ENCODE data around the gene DLGAP3. TPM values are rescaled to one million over a fixed set of nuclear protein-coding genes. Genes with fewer than 3 reads are reported as not detected.
"Not testable (repeated sequence)": the region's sequence is repeated elsewhere in the genome, so short reads cannot be mapped to it uniquely, and the experiment has no call there.

Gene DLGAP3
- 0.32 and 0.48 TPM in 2 replicates for total RNA-seq

GRCh38 chr1:34929497-34929852 lies at the start of gene DLGAP3:
Gene DLGAP3, minus strand, starts transcription at chr1:34929650. Its CDS starts 24,267 bp downstream, at chr1:34905383.
- peaks cover 73% of the 10 kb centered on the region for H3K27me3 Mint-ChIP-seq (ENCODE audit: low read depth)
- peak within 1 kb of the TSS; percentile 74 for H3K4me3 Mint-ChIP-seq (ENCODE audit: low read depth)
- H3K4me1 Mint-ChIP-seq (ENCODE audit: low read depth): peaks cover 6% of the 10 kb centered on the region
- H3K27ac Mint-ChIP-seq: peak within 1 kb of the TSS; percentile 20
- DNase-seq (ENCODE audit: low spot score): no peak
- no peaks in the 10 kb centered on the region for H3K9me3 Mint-ChIP-seq
- peaks cover 5% of the 10 kb centered on the region for H3K36me3 Mint-ChIP-seq (ENCODE audit: low read depth)
- intact Hi-C loops (cut with micrococcal nuclease): no loop called here

- H3K27ac Mint-ChIP-seq: no peak overlapping the region
- intact Hi-C loops (cut with micrococcal nuclease): no loop called here
- no peaks in the 10 kb centered on the region for H3K27me3 Mint-ChIP-seq (ENCODE audit: low read depth)
- no peak overlapping the region for H3K4me3 Mint-ChIP-seq (ENCODE audit: low read depth)
- peaks cover 18% of the 10 kb centered on the region for H3K36me3 Mint-ChIP-seq (ENCODE audit: low read depth)
- peaks cover 8% of the 10 kb centered on the region for H3K4me1 Mint-ChIP-seq (ENCODE audit: low read depth)
- DNase-seq (ENCODE audit: low spot score): no peak
- no peaks in the 10 kb centered on the region for H3K9me3 Mint-ChIP-seq
These were observed 49.5 kb upstream of the DLGAP3 start for GRCh38 chr1:34978921-34979320.

GRCh38 chr1:34977858-34978257 lies 48.4 kb upstream of the DLGAP3 start:
- Mint-ChIP-seq H3K9me3 (no peaks in the 10 kb centered on the region), H3K4me3 (ENCODE audit: low read depth) (no peak overlapping the region), H3K27me3 (ENCODE audit: low read depth) (no peaks in the 10 kb centered on the region), H3K4me1 (ENCODE audit: low read depth) (no peaks in the 10 kb centered on the region), H3K27ac (no peak overlapping the region), H3K36me3 (ENCODE audit: low read depth) (peaks cover 15% of the 10 kb centered on the region)
- no peak for DNase-seq (ENCODE audit: low spot score)
- intact Hi-C loops (cut with micrococcal nuclease): no loop called here

GRCh38 chr1:34977210-34977471 lies 47.7 kb upstream of the DLGAP3 start:
- Mint-ChIP-seq H3K4me1 (ENCODE audit: low read depth) (no peaks in the 10 kb centered on the region), H3K4me3 (ENCODE audit: low read depth) (no peak overlapping the region), H3K9me3 (no peaks in the 10 kb centered on the region), H3K27ac (no peak overlapping the region), H3K27me3 (ENCODE audit: low read depth) (no peaks in the 10 kb centered on the region), H3K36me3 (ENCODE audit: low read depth) (peaks cover 10% of the 10 kb centered on the region)
- DNase-seq (ENCODE audit: low spot score): no peak
- intact Hi-C loops (cut with micrococcal nuclease): no loop called here

GRCh38 chr1:34976384-34977209 lies 47.1 kb upstream of the DLGAP3 start:
- H3K27me3 Mint-ChIP-seq (ENCODE audit: low read depth): no peaks in the 10 kb centered on the region
- intact Hi-C loops (cut with micrococcal nuclease): no loop called here
- H3K36me3 Mint-ChIP-seq (ENCODE audit: low read depth): peaks cover 10% of the 10 kb centered on the region
- no peak overlapping the region for H3K27ac Mint-ChIP-seq
- DNase-seq (ENCODE audit: low spot score): no peak
- no peak overlapping the region for H3K4me3 Mint-ChIP-seq (ENCODE audit: low read depth)
- peaks cover 2% of the 10 kb centered on the region for H3K4me1 Mint-ChIP-seq (ENCODE audit: low read depth)
- H3K9me3 Mint-ChIP-seq: no peaks in the 10 kb centered on the region

GRCh38 chr1:34975771-34976170 lies 46.3 kb upstream of the DLGAP3 start:
- DNase-seq (ENCODE audit: low spot score): no peak
- H3K36me3 Mint-ChIP-seq (ENCODE audit: low read depth): peaks cover 10% of the 10 kb centered on the region
- H3K4me1 Mint-ChIP-seq (ENCODE audit: low read depth): peaks cover 2% of the 10 kb centered on the region
- H3K4me3 Mint-ChIP-seq (ENCODE audit: low read depth): no peak overlapping the region
- H3K27ac Mint-ChIP-seq: no peak overlapping the region
- H3K9me3 Mint-ChIP-seq: no peaks in the 10 kb centered on the region
- intact Hi-C loops (cut with micrococcal nuclease): no loop called here
- no peaks in the 10 kb centered on the region for H3K27me3 Mint-ChIP-seq (ENCODE audit: low read depth)

GRCh38 chr1:34975338-34975737 lies 45.9 kb upstream of the DLGAP3 start:
- no peak overlapping the region for H3K4me3 Mint-ChIP-seq (ENCODE audit: low read depth)
- H3K27me3 Mint-ChIP-seq (ENCODE audit: low read depth): no peaks in the 10 kb centered on the region
- H3K36me3 Mint-ChIP-seq (ENCODE audit: low read depth): peaks cover 7% of the 10 kb centered on the region
- intact Hi-C loops (cut with micrococcal nuclease): no loop called here
- H3K27ac Mint-ChIP-seq: no peak overlapping the region
- DNase-seq (ENCODE audit: low spot score): no peak
- H3K9me3 Mint-ChIP-seq: no peaks in the 10 kb centered on the region
- H3K4me1 Mint-ChIP-seq (ENCODE audit: low read depth): peaks cover 2% of the 10 kb centered on the region

- DNase-seq (ENCODE audit: low spot score): no peak
- intact Hi-C loops (cut with micrococcal nuclease): no loop called here
- Mint-ChIP-seq H3K4me3 (ENCODE audit: low read depth) (no peak overlapping the region), H3K9me3 (peaks cover 4% of the 10 kb centered on the region), H3K4me1 (ENCODE audit: low read depth) (peaks cover 2% of the 10 kb centered on the region), H3K36me3 (ENCODE audit: low read depth) (peaks cover 7% of the 10 kb centered on the region), H3K27ac (no peak overlapping the region), H3K27me3 (ENCODE audit: low read depth) (no peaks in the 10 kb centered on the region)
These were observed 45.2 kb upstream of the DLGAP3 start for GRCh38 chr1:34974626-34975025.

- peaks cover 4% of the 10 kb centered on the region for H3K9me3 Mint-ChIP-seq
- peaks cover 7% of the 10 kb centered on the region for H3K36me3 Mint-ChIP-seq (ENCODE audit: low read depth)
- no peak for DNase-seq (ENCODE audit: low spot score)
- intact Hi-C loops (cut with micrococcal nuclease): no loop called here
- no peak overlapping the region for H3K27ac Mint-ChIP-seq
- H3K4me1 Mint-ChIP-seq (ENCODE audit: low read depth): peaks cover 2% of the 10 kb centered on the region
- H3K27me3 Mint-ChIP-seq (ENCODE audit: low read depth): no peaks in the 10 kb centered on the region
- no peak overlapping the region for H3K4me3 Mint-ChIP-seq (ENCODE audit: low read depth)
These were observed 43.9 kb upstream of the DLGAP3 start for GRCh38 chr1:34973326-34973725.

- Mint-ChIP-seq H3K27me3 (ENCODE audit: low read depth) (peaks cover 3% of the 10 kb centered on the region), H3K9me3 (peaks cover 4% of the 10 kb centered on the region), H3K36me3 (ENCODE audit: low read depth) (peaks cover 3% of the 10 kb centered on the region), H3K27ac (no peak overlapping the region), H3K4me3 (ENCODE audit: low read depth) (no peak overlapping the region), H3K4me1 (ENCODE audit: low read depth) (peaks cover 2% of the 10 kb centered on the region)
- intact Hi-C loops (cut with micrococcal nuclease): no loop called here
- DNase-seq (ENCODE audit: low spot score): no peak
These were observed 41.4 kb upstream of the DLGAP3 start for GRCh38 chr1:34970829-34971228.

GRCh38 chr1:34970220-34970735 lies 40.8 kb upstream of the DLGAP3 start:
- Mint-ChIP-seq H3K9me3 (peaks cover 4% of the 10 kb centered on the region), H3K27ac (no peak overlapping the region)

GRCh38 chr1:34968297-34968696 lies 38.8 kb upstream of the DLGAP3 start:
- H3K27ac Mint-ChIP-seq; H3K4me3 Mint-ChIP-seq (ENCODE audit: low read depth); H3K27me3 Mint-ChIP-seq (ENCODE audit: low read depth); H3K36me3 Mint-ChIP-seq (ENCODE audit: low read depth); H3K9me3 Mint-ChIP-seq; intact Hi-C loops (cut with micrococcal nuclease); DNase-seq (ENCODE audit: low spot score); H3K4me1 Mint-ChIP-seq (ENCODE audit: low read depth): not testable (repeated sequence)

More at GRCh38 chr1:34970220-34970735, 40.8 kb upstream of the DLGAP3 start:
- peaks cover 6% of the 10 kb centered on the region for H3K27me3 Mint-ChIP-seq (ENCODE audit: low read depth)
- intact Hi-C loops (cut with micrococcal nuclease): no loop called here
- no peak for DNase-seq (ENCODE audit: low spot score)
- H3K36me3 Mint-ChIP-seq (ENCODE audit: low read depth): no peaks in the 10 kb centered on the region
- H3K4me3 Mint-ChIP-seq (ENCODE audit: low read depth): no peak overlapping the region
- H3K4me1 Mint-ChIP-seq (ENCODE audit: low read depth): peaks cover 2% of the 10 kb centered on the region

- H3K4me1 Mint-ChIP-seq (ENCODE audit: low read depth); H3K4me3 Mint-ChIP-seq (ENCODE audit: low read depth); H3K27ac Mint-ChIP-seq; H3K27me3 Mint-ChIP-seq (ENCODE audit: low read depth); DNase-seq (ENCODE audit: low spot score); H3K9me3 Mint-ChIP-seq; intact Hi-C loops (cut with micrococcal nuclease); H3K36me3 Mint-ChIP-seq (ENCODE audit: low read depth): not testable (repeated sequence)
These were observed 38.2 kb upstream of the DLGAP3 start for GRCh38 chr1:34967672-34968071.

All from activated T-helper 2 cell treated with anti-CD3 and anti-CD28 coated beads, Interferon-gamma antibody, Interleukin-2, Interleukin-4, amounts not matched to agents 10 μg/mL and 5 μg/mL and 100 μg/mL, durations not matched to agents 14 hours and 24 hours and 36 hours (primary cell).